Sigmoid colon (tissue), 4 donors: Measurements from ENCODE around the gene TRIM49B.
"Not testable (repeated sequence)": the region's sequence is repeated elsewhere in the genome, so short reads cannot be mapped to it uniquely, and the experiment has no call there.

Experiments used
- CTCF ChIP-seq, 4 experiments: fragments of 450-650 bp in 3 of 4; fragments of 200-600 bp in 1 of 4; IDR thresholded peaks; one replicate each; pipeline ENCODE4 v1.5.1; 2016 to 2019; ENCODE audit warnings: antibody characterized with exemption in 4 of 4, mild to moderate bottlenecking in 3 of 4, moderate library complexity in 2 of 4
- POLR2A ChIP-seq, 2 donors: fragments of 450-650 bp; IDR thresholded peaks; one replicate each; pipeline ENCODE4 v1.6.1; 2016; ENCODE audit warnings: antibody characterized with exemption in 2 of 2, mild to moderate bottlenecking in 2 of 2, moderate library complexity in 2 of 2
- POLR2AphosphoS5 ChIP-seq, 4 donors: sonication (generic); formaldehyde crosslinking; IDR thresholded peaks; one replicate each; pipeline ENCODE4 v1.6.1; 2017; ENCODE audit warnings: antibody characterized with exemption in 4 of 4

GRCh38 chr11:49049821-49050220 is 21.2 kb downstream of the TRIM49B start:
- not testable (repeated sequence) for TF ChIP-seq CTCF, POLR2AphosphoS5, POLR2A (IDR thresholded peaks at IDR 0.05)
